CD14-positive monocyte (primary cell): Measurements from ENCODE around the gene HMX2. TPM values are rescaled to one million over a fixed set of nuclear protein-coding genes. Genes with fewer than 3 reads are reported as not detected.

ENCODE experiments used
- DNase-seq, 3 donors: peaks; one replicate each; pipeline ENCODE4 v3.0.0-alpha.2; 2011 to 2022
- H2AFZ ChIP-seq: 2 replicates; pipeline ENCODE4 v1.6.0; 2012; ENCODE audit warnings: mild to moderate bottlenecking, low read depth, low read length, inconsistent platforms; ENCODE audit not compliant: insufficient read depth, poor library complexity, severe bottlenecking
- H3K27ac ChIP-seq, 2 donors: 1 replicate in 1 of 2; 2 replicates in 1 of 2; pipeline ENCODE4 v1.5.1; 2012 to 2013; ENCODE audit warnings: low read length in 2 of 2, control low read depth in 1 of 2, inconsistent platforms in 1 of 2, low read depth in 1 of 2, mild to moderate bottlenecking in 1 of 2
- H3K27me3 ChIP-seq, 2 donors: one replicate each; pipeline versions ENCODE4 v1.6.0 to v1.6.1; 2011 to 2013; ENCODE audit warnings: low read length in 2 of 2; ENCODE audit not compliant: control insufficient read depth in 2 of 2, insufficient read depth in 2 of 2
- H3K36me3 ChIP-seq, 2 donors: replicated peaks in 1 of 2; 1 replicate in 1 of 2; 2 replicates in 1 of 2; pipeline versions ENCODE4 v1.5.1 to v1.6.1; 2012 to 2013; ENCODE audit warnings: low read length in 2 of 2, control low read depth in 1 of 2, inconsistent platforms in 1 of 2, mild to moderate bottlenecking in 1 of 2; ENCODE audit not compliant: insufficient read depth in 2 of 2, control insufficient read depth in 1 of 2
- H3K4me1 ChIP-seq, 2 donors: 1 replicate in 1 of 2; 2 replicates in 1 of 2; pipeline versions ENCODE4 v1.5.1 to v1.6.1; 2012 to 2013; ENCODE audit warnings: low read length in 2 of 2, control low read depth in 1 of 2, inconsistent platforms in 1 of 2, mild to moderate bottlenecking in 1 of 2, moderate library complexity in 1 of 2; ENCODE audit not compliant: insufficient read depth in 2 of 2, control insufficient read depth in 1 of 2
- H3K4me2 ChIP-seq: replicated peaks from 2 replicates; pipeline ENCODE3; 2012; ENCODE audit warnings: low read length, moderate library complexity, mild to moderate bottlenecking; ENCODE audit not compliant: poor library complexity, severe bottlenecking; ENCODE audit errors: extremely low read depth
- H3K4me3 ChIP-seq, 3 experiments: fragments of 200-600 bp in 1 of 3; sonication (generic) in 1 of 3; replicated peaks in 1 of 3; 1 replicate in 2 of 3; 2 replicates in 1 of 3; pipeline ENCODE4 v1.5.1; 2011 to 2013; ENCODE audit warnings: low read length in 3 of 3, mild to moderate bottlenecking in 3 of 3, control low read depth in 2 of 3, low read depth in 2 of 3, inconsistent platforms in 1 of 3, moderate library complexity in 1 of 3
- H3K79me2 ChIP-seq: 2 replicates; pipeline ENCODE4 v1.6.0; 2012; ENCODE audit warnings: mild to moderate bottlenecking, control low read depth, inconsistent platforms, low read length, moderate library complexity; ENCODE audit not compliant: insufficient read depth
- H3K9ac ChIP-seq: 2 replicates; pipeline ENCODE4 v1.6.0; 2017; ENCODE audit warnings: low read length, mild to moderate bottlenecking; ENCODE audit not compliant: insufficient read depth, poor library complexity, severe bottlenecking
- H3K9me3 ChIP-seq, 2 donors: replicated peaks in 1 of 2; 1 replicate in 1 of 2; 2 replicates in 1 of 2; pipeline versions ENCODE4 v1.5.1 to v1.6.1; 2012 to 2013; ENCODE audit warnings: low read length in 2 of 2, control low read depth in 1 of 2; ENCODE audit not compliant: control insufficient read depth in 1 of 2, insufficient read depth in 1 of 2
- H4K20me1 ChIP-seq: 2 replicates; pipeline ENCODE4 v1.6.0; 2012; ENCODE audit warnings: mild to moderate bottlenecking, low read length, control low read depth, moderate library complexity; ENCODE audit not compliant: insufficient read depth
- H3K27ac Mint-ChIP-seq, 7 donors: one replicate each; pipeline ENCODE4 v1.8.0; 2020; ENCODE audit warnings: mild to moderate bottlenecking in 7 of 7, mixed read lengths in 7 of 7, moderate library complexity in 6 of 7, inconsistent platforms in 2 of 7
- H3K27me3 Mint-ChIP-seq, 3 donors: one replicate each; pipeline ENCODE4 v1.8.0; 2021 to 2022; ENCODE audit warnings: low read depth in 3 of 3, mild to moderate bottlenecking in 3 of 3, mixed read lengths in 3 of 3, moderate library complexity in 3 of 3, inconsistent platforms in 1 of 3
- H3K36me3 Mint-ChIP-seq, 2 donors: one replicate each; pipeline ENCODE4 v1.8.0; 2020; ENCODE audit warnings: mixed read lengths in 2 of 2, inconsistent platforms in 1 of 2, mild to moderate bottlenecking in 1 of 2
- H3K4me1 Mint-ChIP-seq: one replicate; pipeline ENCODE4 v1.8.0; 2020; ENCODE audit warnings: mild to moderate bottlenecking, mixed read lengths
- H3K4me3 Mint-ChIP-seq, 2 donors: one replicate each; pipeline ENCODE4 v1.8.0; 2020; ENCODE audit warnings: mild to moderate bottlenecking in 2 of 2, mixed read lengths in 2 of 2, moderate library complexity in 1 of 2
- H3K9me3 Mint-ChIP-seq, 7 donors: one replicate each; pipeline ENCODE4 v1.8.0; 2020 to 2022; ENCODE audit warnings: mixed read lengths in 7 of 7, mild to moderate bottlenecking in 6 of 7, moderate library complexity in 6 of 7, inconsistent platforms in 2 of 7
- CTCF ChIP-seq: fragments of 200-600 bp; IDR thresholded peaks from one replicate; pipeline ENCODE4 v1.8.0; 2022; ENCODE audit warnings: antibody characterized with exemption, mild to moderate bottlenecking
- WGBS: methylation state at CpG from one replicate; pipeline ENCODE4 v1.1.5; 2013; ENCODE audit warnings: missing lambda C conversion rate; ENCODE audit not compliant: insufficient coverage; 5-methylcytosine and 5-hydroxymethylcytosine counted together
- intact Hi-C, 2 donors: fragments of 100-400 bp; cut with micrococcal nuclease; formaldehyde crosslinking; loops; one replicate each; pipeline versions ENCODE4 v1.15.0 to v1.15.1; 2023
- polyA plus RNA-seq, 3 donors: library from polyadenylated mRNA; depleted of rRNA in 1 of 3; unstranded in 2 of 3; stranded (reverse) in 1 of 3; fragments of 300-500 nt in 2 of 3; fragments of >200 nt in 1 of 3; fragmentation: Illumina TruSeq in 2 of 3; gene quantifications; 1 replicate in 2 of 3; 2 replicates in 1 of 3; pipeline ENCODE4 v1.2.3, GENCODE V29; 2012 to 2021

Gene HMX2
- polyA plus RNA-seq, 3 donors, result not detected

- Histone ChIP-seq H3K4me3 (no peak overlapping the region), H3K9ac (no peak overlapping the region), H2AFZ (no peak overlapping the region), H3K27ac (no peak overlapping the region), H3K4me2 (no peak overlapping the region), H3K4me1 (peaks cover 16 to 25% of the 10 kb centered on the region in 2 donors), H3K27me3 (peaks cover 92 to 100% of the 10 kb centered on the region in 2 donors), H3K36me3 (no peaks in the 10 kb centered on the region), H4K20me1 (no peaks in the 10 kb centered on the region), H3K79me2 (no peaks in the 10 kb centered on the region), H3K9me3 (peaks cover 0 to 66% of the 10 kb centered on the region in 2 donors)
- peaks cover 38% of the 10 kb centered on the region for H3K4me1 Mint-ChIP-seq
- peaks cover 93 to 99% (median 96%) of the 10 kb centered on the region in 3 donors for H3K27me3 Mint-ChIP-seq
- DNase-seq, result no peak
- peak overlapping the region in 1 of 2 donors; percentile 77 for H3K4me3 Mint-ChIP-seq
- H3K27ac Mint-ChIP-seq, result no peak overlapping the region
- peaks cover 0 to 27% (median 18%) of the 10 kb centered on the region in 7 donors for H3K9me3 Mint-ChIP-seq
- intact Hi-C loops, result no loop called here
- WGBS, result 5% methylated on average over 15 of the region's 29 CpGs
- H3K36me3 Mint-ChIP-seq, result peaks cover 3 to 16% of the 10 kb centered on the region in 2 donors
- TF ChIP-seq CTCF, result no peak
Measured at GRCh38 chr10:123144697-123145541, 3.0 kb upstream of the HMX2 start.

GRCh38 chr10:123145542-123146012 is 2.4 kb upstream of the HMX2 start:
- no peak overlapping the region for H3K4me3 ChIP-seq
- peaks cover 0 to 27% (median 19%) of the 10 kb centered on the region in 7 donors for H3K9me3 Mint-ChIP-seq
- H3K27me3 Mint-ChIP-seq, result peaks cover 93 to 99% (median 96%) of the 10 kb centered on the region in 3 donors
- no peak for TF ChIP-seq CTCF
- peaks cover 0 to 67% of the 10 kb centered on the region in 2 donors for H3K9me3 ChIP-seq
- no peaks in the 10 kb centered on the region for H3K79me2 ChIP-seq
- H3K27me3 ChIP-seq, result peaks cover 91 to 100% of the 10 kb centered on the region in 2 donors
- H3K27ac Mint-ChIP-seq, result no peak overlapping the region
- H3K36me3 ChIP-seq, result no peaks in the 10 kb centered on the region
- H3K4me1 ChIP-seq, result peaks cover 23 to 27% of the 10 kb centered on the region in 2 donors
- H3K36me3 Mint-ChIP-seq, result peaks cover 3 to 16% of the 10 kb centered on the region in 2 donors
- no peak overlapping the region for H3K27ac ChIP-seq
- H2AFZ ChIP-seq, result no peak overlapping the region
- intact Hi-C loops, result no loop called here
- whole genome bisulfite sequencing, result 6% methylated on average over 10 of the region's 14 CpGs
- peak overlapping the region in 1 of 2 donors; percentile 88 for H3K4me3 Mint-ChIP-seq
- H3K4me2 ChIP-seq, result no peak overlapping the region
- peaks cover 39% of the 10 kb centered on the region for H3K4me1 Mint-ChIP-seq
- no peaks in the 10 kb centered on the region for H4K20me1 ChIP-seq
- no peak for DNase-seq
- H3K9ac ChIP-seq, result no peak overlapping the region
